HFF-Myc (cell line): ENCODE data around the gene STON2.

Experiments used
- DNase-seq: peaks from one replicate; pipeline ENCODE4 v3.0.0-alpha.2; 2011; ENCODE audit warnings: low read depth; ENCODE audit errors: extremely low read depth
- H3K4me3 ChIP-seq: replicated peaks from 2 replicates; pipeline ENCODE4 v1.5.1; 2011; ENCODE audit warnings: low read depth, mild to moderate bottlenecking, control low read depth, low read length
- CTCF ChIP-seq: IDR thresholded peaks from 2 replicates; pipeline ENCODE4 v1.5.1; 2012; ENCODE audit warnings: mild to moderate bottlenecking, low read depth, low read length, control low read depth; ENCODE audit errors: missing control alignments

Gene STON2

GRCh38 chr14:81323093-81323492 lies 77.0 kb downstream of the STON2 start:
- no peak overlapping the region for H3K4me3 ChIP-seq
- TF ChIP-seq CTCF: no peak
- no peak for DNase-seq

GRCh38 chr14:81319946-81320345 lies 80.2 kb downstream of the STON2 start:
- no peak overlapping the region for H3K4me3 ChIP-seq
- no peak for TF ChIP-seq CTCF
- DNase-seq: no peak

- no peak overlapping the region for H3K4me3 ChIP-seq
- DNase-seq: no peak
- TF ChIP-seq CTCF: no peak
These were observed 80.8 kb downstream of the STON2 start for GRCh38 chr14:81319314-81319713.

GRCh38 chr14:81315341-81315740 lies 84.8 kb downstream of the STON2 start:
- no peak overlapping the region for H3K4me3 ChIP-seq
- DNase-seq: no peak
- no peak for TF ChIP-seq CTCF

- H3K4me3 ChIP-seq: no peak overlapping the region
- DNase-seq: no peak
- TF ChIP-seq CTCF: no peak
These were observed 85.5 kb downstream of the STON2 start for GRCh38 chr14:81314443-81315175.

- H3K4me3 ChIP-seq: no peak overlapping the region
- DNase-seq: no peak
- no peak for TF ChIP-seq CTCF
These were observed 86.2 kb downstream of the STON2 start for GRCh38 chr14:81313775-81314429.

GRCh38 chr14:81313200-81313599 lies 86.9 kb downstream of the STON2 start:
- no peak for DNase-seq
- H3K4me3 ChIP-seq: no peak overlapping the region
- TF ChIP-seq CTCF: no peak
